NCI-H748 (cell line): ENCODE results near the gene CORO7.
"Not testable (repeated sequence)": the region's sequence is repeated elsewhere in the genome, so short reads cannot be mapped to it uniquely, and the experiment has no call there.

Experiments
- DNase-seq: peaks from one replicate; lab custom pipeline; 2025; ENCODE audit not compliant: unreplicated experiment; lab: John Stamatoyannopoulos, UW

The CORO7 gene

DNA sequence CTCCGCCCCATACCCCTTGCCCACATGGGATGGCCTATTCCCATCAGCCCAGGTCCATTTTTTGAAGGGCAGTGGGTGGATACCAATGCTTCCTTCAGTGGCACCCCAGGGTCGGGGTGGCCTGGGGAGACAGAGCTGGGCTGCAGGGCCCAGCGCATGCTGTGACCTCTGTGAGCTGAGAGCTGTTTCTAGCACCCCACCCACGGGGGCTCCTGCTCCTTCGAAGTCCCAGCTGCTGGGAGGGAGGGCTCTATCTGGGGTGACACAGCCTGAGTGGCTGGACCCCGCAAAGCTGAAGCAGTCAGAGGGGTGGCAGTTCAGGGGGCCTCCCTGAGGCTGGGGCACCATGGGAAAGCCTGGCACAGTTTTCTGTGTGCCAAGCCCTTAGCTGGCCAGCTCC, 76.0 kb downstream of the CORO7 start:
- DNase-seq, result no peak

DNA sequence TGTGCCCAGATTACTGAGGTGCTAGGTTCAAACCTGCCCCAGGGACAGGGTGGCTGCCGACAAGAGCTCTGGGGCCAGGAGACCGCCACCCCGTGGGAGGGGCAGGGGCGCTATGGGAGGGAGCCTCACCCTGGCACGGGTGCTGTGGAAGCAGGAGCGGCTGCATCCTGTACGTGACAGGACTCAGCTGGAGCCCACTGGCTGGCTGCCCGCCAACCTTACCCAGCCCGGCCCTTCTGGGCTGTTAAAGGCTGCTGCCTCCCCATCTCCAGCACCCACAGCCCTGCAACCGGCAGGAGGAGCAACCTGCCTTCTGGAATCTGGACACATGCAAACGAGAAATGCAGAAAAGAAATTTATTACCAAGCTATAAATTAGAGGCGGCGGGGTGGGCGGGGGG, 76.5 kb downstream of the CORO7 start:
- peak; percentile 52 for DNase-seq

DNA sequence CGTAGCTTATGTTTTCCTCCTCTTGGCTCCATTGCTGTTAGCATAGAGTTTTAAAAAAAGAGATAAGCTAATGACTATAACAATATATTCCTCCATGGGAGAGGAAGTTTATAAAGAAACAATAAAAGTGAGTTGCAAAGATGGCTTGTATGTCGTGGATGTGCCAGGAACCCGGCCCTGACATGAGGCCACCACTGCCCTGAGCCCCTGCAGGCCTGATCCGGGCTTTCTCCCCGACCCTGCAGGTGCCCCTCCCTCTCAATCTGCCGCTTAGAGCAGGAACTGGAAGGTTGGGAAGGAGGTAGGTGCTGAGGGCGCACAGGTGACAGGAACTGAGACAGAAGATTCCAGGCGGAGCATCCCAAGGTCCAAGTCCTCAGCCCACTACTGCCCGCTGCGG, 76.9 kb downstream of the CORO7 start:
- DNase-seq, result no peak

- no peak for DNase-seq
These were observed 77.6 kb downstream of the CORO7 start for GRCh38 chr16:4338712-4339299.

DNA sequence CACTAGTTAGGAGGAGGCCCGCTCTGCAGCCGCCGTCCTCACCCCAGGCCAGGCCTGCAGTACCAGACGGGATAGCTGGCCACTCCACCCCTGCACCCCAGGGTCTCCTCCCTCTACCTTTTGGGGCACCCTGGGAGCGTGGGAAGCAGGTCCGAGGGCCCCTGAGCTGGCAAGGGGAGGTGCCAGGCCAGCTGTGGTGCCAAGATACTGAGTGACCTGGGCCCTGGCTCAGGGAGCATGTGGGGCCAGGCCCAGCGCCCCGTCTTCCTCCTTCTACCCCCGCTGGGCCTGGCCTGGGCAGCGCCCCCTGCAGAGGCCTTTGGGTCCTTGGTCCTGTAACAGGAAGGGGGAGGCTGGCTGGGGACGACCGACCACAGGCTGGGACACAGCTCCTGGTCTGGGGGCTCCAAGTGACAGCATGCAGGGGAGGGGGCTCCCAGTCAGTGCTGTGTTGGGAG, 78.2 kb downstream of the CORO7 start:
- DNase-seq, result no peak

GRCh38 chr16:4337540-4338088, 78.8 kb downstream of the CORO7 start:
- no peak for DNase-seq

- no peak for DNase-seq
These were observed 79.5 kb downstream of the CORO7 start for GRCh38 chr16:4336701-4337539.

- no peak for DNase-seq
These were observed 81.5 kb downstream of the CORO7 start for GRCh38 chr16:4334724-4335495.

GRCh38 chr16:4333714-4334113, 82.7 kb downstream of the CORO7 start:
- not testable (repeated sequence) for DNase-seq

GRCh38 chr16:4333308-4333638, 83.1 kb downstream of the CORO7 start:
- DNase-seq, result no peak

DNA sequence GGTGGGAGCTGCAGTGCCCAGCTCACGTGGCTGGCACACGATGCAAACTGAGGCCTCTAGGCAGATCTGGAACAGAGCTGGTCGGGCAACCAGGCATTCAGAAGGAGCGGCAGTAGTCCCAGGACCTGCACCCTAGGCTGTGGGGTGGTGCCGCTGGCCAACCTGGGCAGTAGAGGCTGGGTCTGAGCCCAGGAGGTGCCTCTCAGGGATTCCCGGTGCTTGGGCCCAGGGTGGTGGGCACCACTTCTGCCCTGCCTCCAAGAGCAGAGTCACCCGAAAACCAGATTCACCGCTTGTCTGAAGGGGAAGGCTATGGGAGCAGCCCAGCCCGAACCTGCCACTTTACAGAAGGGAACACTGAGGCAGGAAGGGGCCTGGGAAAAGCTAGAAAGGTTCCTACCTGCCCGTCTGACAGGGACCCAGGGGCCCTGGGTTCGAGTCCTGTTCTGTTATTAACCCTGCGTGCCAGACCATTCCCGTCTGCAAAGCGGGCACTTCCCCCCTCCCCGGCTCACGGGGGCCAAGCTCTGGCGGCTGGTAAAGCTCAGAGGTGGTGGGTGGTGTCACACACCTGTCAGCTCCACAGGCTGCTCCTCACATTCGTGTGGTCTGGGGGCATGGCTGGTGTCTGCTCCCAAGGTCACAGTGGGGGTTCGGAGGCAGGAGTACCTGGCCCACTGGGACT, 83.6 kb downstream of the CORO7 start:
- DNase-seq, result no peak

DNA sequence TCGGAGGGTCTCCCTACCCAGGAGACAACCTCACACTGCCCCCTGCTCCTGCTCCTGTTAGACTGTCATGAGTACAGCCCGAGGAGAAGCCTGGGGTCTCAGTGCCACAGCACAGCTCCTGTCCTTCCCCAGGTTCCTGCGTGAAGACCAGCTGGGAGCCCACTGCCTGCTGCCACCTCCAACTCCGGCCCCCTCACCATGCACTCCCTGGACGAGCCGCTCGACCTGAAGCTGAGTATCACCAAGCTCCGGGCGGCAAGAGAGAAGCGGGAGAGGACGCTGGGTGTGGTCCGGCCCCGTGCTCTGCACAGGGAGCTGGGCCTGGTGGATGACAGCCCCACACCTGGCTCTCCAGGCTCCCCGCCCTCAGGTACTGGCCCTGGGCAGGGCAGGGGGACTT, 84.3 kb downstream of the CORO7 start:
- no peak for DNase-seq

GRCh38 chr16:4330277-4330874, 86.0 kb downstream of the CORO7 start:
- DNase-seq, result peak; percentile 18

GRCh38 chr16:4328782-4329775, 87.3 kb downstream of the CORO7 start:
- no peak for DNase-seq

GRCh38 chr16:4328046-4328781, 88.2 kb downstream of the CORO7 start:
- DNase-seq, result no peak

- no peak for DNase-seq
These were observed 88.9 kb downstream of the CORO7 start for GRCh38 chr16:4327386-4328045.

GRCh38 chr16:4325253-4325758, 91.1 kb downstream of the CORO7 start:
- no peak for DNase-seq
